ENCODE results near the gene SLC12A2.

SLC12A2 gene

DNA sequence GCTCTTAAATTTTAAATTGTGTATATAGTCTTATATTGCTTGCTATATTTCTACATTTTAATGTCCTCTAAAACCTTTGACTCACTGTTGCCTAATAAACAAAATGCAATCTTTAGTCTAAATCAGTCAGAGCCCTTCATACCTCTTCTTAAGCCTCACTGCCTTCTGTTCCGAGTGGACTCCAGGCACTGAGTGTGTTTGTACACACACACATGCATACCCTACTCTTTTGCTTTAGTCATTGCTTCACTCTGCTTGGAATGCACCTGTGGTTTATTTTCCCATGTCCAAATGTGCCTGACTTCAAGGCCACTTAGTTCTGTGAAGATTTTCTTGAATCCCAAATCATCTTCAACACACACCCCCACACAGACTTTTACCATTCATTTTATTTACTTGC lies 60.9 kb downstream of the SLC12A2 start:
- in situ Hi-C loops (cut with HindIII; ENCODE audit: low sequenced_read_pairs): no loop called here
- no peak overlapping the region for H3K4me3 ChIP-seq (ENCODE audit: low read depth, low read length)
- TF ChIP-seq, protein P1, sequence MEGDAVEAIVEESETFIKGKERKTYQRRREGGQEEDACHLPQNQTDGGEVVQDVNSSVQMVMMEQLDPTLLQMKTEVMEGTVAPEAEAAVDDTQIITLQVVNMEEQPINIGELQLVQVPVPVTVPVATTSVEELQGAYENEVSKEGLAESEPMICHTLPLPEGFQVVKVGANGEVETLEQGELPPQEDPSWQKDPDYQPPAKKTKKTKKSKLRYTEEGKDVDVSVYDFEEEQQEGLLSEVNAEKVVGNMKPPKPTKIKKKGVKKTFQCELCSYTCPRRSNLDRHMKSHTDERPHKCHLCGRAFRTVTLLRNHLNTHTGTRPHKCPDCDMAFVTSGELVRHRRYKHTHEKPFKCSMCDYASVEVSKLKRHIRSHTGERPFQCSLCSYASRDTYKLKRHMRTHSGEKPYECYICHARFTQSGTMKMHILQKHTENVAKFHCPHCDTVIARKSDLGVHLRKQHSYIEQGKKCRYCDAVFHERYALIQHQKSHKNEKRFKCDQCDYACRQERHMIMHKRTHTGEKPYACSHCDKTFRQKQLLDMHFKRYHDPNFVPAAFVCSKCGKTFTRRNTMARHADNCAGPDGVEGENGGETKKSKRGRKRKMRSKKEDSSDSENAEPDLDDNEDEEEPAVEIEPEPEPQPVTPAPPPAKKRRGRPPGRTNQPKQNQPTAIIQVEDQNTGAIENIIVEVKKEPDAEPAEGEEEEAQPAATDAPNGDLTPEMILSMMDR (IDR thresholded peaks at IDR 0.05; ENCODE audit: low read depth, low read length, missing control alignments): no peak
- DNase-seq (ENCODE audit: low read depth): no peak

DNA sequence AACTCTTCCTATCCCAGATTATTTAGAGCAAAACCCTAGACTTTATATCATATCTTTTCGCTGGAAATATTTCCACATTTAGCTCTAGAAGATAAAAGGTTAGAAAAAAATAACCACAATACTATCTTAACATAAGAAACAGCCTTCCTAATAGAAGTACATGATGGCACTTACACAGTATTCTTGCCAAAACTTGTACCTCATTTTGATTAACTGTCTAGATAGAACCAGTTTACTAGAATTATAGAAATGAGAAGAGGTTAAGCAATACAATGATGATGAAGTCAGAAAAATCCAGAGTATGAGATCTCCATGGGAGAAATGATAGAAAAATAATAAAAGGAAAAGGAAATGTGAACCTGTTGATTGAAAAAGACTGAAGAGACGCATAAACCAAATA lies 63.1 kb downstream of the SLC12A2 start:
- no peak overlapping the region for H3K4me3 ChIP-seq (ENCODE audit: low read depth, low read length)
- DNase-seq (ENCODE audit: low read depth): no peak
- in situ Hi-C loops (cut with HindIII; ENCODE audit: low sequenced_read_pairs): no loop called here
- TF ChIP-seq, protein P1 (IDR thresholded peaks at IDR 0.05; ENCODE audit: low read depth, low read length, missing control alignments): no peak

DNA sequence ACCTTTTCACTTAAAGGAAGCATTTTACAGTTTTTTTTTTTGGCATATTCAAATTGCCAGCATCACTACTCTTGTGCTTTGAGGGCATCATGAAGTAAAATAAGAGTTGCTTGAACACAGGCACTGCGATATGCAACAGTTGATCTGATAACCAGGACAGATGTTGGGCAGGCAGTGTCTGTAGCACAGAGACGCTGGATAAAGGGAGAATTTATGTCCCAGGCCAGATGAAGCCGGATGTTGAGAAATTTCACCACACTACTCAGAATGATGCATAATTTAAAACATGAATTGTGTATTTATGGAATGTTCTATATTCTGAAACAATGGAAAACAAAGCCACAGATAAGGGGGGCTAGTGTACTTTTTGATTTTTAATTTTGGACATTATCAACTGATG lies 71.4 kb downstream of the SLC12A2 start:
- TF ChIP-seq, protein P1 (IDR thresholded peaks at IDR 0.05; ENCODE audit: low read depth, low read length, missing control alignments): no peak
- no peak for DNase-seq (ENCODE audit: low read depth)
- in situ Hi-C loops (cut with HindIII; ENCODE audit: low sequenced_read_pairs): no loop called here
- no peak overlapping the region for H3K4me3 ChIP-seq (ENCODE audit: low read depth, low read length)

DNA sequence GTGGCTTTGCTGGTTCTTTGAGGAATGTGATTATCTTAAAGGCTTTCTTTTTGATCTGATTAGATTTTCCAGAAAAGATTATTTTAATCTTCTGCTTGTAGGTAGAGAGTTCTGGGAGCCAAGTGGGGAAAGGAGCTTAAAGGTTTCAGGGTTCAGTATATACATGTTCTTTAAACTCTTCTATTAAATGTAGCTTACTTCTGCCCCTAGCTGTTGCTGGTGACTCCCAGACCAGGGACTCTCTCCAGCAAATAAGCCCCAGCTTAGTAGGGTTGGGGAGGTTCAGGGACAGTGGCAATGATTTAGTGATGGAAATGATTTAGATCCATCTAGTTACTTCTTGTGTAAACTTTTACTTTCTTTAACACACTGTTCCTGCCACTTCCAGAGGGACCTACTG lies 72.2 kb downstream of the SLC12A2 start:
- no peak for DNase-seq (ENCODE audit: low read depth)
- TF ChIP-seq, protein P1 (IDR thresholded peaks at IDR 0.05; ENCODE audit: low read depth, low read length, missing control alignments): no peak
- no peak overlapping the region for H3K4me3 ChIP-seq (ENCODE audit: low read depth, low read length)
- in situ Hi-C loops (cut with HindIII; ENCODE audit: low sequenced_read_pairs): no loop called here

DNA sequence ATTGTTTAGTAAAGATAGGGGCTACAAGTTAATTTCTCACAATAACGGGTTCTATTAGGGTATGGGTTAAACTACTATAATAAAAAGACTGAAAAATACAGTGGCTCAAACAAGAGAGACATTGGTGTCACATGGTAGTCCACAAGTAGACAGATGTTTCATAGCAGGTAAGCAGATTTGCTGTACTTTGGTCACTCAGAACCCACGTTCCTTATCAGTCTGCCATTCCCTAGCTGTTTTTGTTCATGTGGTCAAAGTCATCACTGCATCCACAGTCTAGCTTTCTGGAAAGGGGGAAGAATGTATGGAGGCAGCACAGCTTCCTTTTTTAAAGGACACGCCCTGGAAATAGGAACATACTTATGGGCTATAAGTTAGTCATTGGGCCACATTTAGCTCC lies 73.0 kb downstream of the SLC12A2 start:
- no peak for DNase-seq (ENCODE audit: low read depth)

DNA sequence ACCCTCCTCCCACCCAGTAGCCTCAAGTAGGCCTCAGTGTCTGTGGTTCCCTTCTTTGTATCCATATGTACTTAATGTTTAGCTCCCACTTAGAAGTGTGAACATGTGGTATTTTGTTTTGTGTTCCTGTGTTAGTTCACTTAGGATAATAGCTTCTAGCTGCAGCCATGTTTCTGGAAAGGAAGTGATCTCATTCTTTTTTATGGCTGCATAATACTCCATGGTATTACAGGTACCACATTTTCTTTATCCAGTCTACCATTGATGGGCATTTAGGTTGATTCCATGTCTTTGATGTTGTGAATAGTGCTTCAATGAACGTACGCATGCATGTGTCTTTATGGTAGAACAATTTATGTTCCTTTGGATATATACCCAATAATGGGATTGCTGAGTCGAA lies 74.8 kb downstream of the SLC12A2 start:
- H3K4me3 ChIP-seq (ENCODE audit: low read depth, low read length): no peak overlapping the region
- in situ Hi-C loops (cut with HindIII; ENCODE audit: low sequenced_read_pairs): no loop called here
- TF ChIP-seq, protein P1 (IDR thresholded peaks at IDR 0.05; ENCODE audit: low read depth, low read length, missing control alignments): no peak
- DNase-seq (ENCODE audit: low read depth): no peak

More for the DNA sequence above, 73.0 kb downstream of the SLC12A2 start:
- TF ChIP-seq, protein P1 (IDR thresholded peaks at IDR 0.05; ENCODE audit: low read depth, low read length, missing control alignments): no peak
- in situ Hi-C loops (cut with HindIII; ENCODE audit: low sequenced_read_pairs): no loop called here
- no peak overlapping the region for H3K4me3 ChIP-seq (ENCODE audit: low read depth, low read length)

DNA sequence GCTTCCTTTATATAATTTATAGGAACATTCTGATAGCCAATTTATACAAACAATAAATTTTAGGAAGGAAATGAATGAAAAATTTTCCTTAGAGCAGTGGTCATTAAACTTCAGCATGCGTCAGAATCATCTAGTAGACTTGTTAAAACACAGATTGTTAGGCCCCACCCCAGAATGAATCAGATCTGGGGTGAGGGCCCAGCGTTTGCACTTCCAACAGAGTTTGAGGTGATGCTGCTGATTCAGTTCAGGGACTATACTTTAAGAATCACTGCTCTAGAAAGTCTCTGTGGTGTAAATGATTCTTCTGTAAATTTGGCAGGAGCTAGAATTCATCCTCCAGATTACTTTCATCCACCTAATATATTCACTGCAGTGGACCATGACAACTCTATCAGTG lies 80.4 kb downstream of the SLC12A2 start:
- no peak overlapping the region for H3K4me3 ChIP-seq (ENCODE audit: low read depth, low read length)
- TF ChIP-seq, protein P1 (IDR thresholded peaks at IDR 0.05; ENCODE audit: low read depth, low read length, missing control alignments): no peak
- peak; percentile 58 for DNase-seq (ENCODE audit: low read depth)
- in situ Hi-C loops (cut with HindIII; ENCODE audit: low sequenced_read_pairs): no loop called here
